Fibroblast of skin of back (primary cell): ENCODE measurements around the gene ZFYVE28.

Experiments used
- DNase-seq: peaks from one replicate; pipeline ENCODE4 v3.0.0-alpha.2; 2013

ZFYVE28 gene

DNA sequence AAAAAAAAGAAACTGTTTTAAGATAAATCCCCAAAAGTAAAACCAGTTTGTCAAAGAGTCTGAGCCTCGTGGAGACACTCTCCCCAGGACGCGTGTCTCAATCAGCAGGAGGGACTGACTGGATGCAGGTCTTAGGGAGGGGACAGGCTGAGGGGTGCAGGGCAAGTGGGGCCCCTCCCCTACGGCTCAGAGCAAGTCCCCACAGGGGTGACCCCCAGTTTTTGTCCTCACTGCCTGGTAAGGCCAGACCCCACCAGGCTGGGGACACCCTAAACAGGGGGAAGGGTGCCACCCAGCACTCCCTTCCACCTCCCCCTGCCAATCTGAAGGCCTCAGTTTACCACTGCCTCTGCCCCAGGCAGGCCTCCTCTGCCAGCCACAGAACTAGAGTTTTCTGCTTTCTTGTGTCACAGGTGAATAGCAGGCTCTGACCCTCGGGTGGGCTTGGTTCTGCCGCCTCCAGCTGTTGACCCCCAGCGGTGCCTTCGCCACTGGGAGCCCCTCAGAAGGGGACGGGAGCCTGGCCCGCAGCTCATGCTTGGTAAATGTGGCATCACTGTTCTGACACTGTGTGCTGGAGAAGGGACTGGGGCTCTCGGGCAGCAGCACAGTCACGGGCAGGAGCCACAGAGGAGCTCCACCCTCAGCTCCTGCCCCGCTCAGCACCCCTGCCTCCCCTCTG is 86.8 kb downstream of the ZFYVE28 start:
- DNase-seq, result no peak

DNA sequence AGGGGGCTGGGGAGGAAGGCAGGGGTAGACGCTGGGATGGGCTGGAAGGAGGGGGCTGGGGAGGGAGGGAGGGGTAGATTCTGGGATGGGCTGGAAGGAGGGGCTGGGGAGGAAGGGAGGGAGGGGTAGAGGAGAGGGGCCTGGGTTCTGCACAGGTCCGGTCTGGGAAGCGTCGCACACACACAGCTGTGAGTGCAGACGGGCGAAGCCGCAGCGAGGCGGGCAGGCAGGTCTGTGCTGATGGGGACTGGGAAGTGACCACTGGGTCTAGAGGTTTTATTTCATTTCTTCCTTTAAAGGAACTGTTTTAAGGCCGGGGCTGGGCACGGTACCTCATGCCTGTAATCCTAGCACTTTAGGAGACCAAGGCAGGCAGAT is 87.4 kb downstream of the ZFYVE28 start:
- DNase-seq, result no peak

- peak; percentile 89 for DNase-seq
Observed at GRCh38 chr4:2330091-2331042, 88.1 kb downstream of the ZFYVE28 start.

DNA sequence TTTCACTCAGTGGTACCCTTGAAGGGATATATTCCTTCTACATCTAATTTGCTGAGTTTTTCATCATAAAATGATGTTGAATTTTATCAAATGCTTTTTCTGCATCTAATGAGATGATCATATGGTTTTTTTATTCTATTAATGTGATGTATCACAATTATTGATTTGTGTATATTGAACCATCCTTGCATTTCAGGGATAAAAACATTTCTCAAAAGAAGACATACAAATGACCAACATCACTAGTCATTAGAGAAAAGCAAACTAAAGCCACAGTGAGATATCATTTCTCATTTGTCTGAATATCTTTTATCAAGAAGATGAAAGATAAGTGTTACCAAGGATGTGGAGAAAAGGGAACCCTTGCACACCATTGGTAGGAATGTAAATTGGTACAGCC is 90.9 kb downstream of the ZFYVE28 start:
- DNase-seq, result no peak

GRCh38 chr4:2324891-2325290 is 93.6 kb downstream of the ZFYVE28 start:
- DNase-seq, result no peak

DNA sequence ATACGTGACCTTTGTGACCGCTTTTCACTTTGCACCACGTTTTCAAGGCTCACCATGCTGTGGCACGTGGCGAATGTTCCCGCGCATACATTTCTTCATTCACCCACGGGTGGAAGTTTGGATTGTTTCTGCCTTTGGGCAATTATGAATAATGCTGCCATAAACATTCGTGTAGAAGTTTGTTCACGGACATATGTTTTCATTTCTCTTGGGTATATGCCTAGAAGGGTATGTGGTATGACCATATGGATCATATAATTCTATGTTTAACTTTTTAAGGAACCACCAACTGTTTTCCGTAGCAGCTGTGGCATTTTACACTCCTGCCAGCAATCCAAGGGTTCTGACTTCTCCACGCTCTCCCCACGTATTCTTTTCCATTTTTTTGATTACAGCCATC is 95.6 kb downstream of the ZFYVE28 start:
- peak; percentile 38 for DNase-seq

GRCh38 chr4:2322227-2322626 is 96.2 kb downstream of the ZFYVE28 start:
- DNase-seq, result no peak

DNA sequence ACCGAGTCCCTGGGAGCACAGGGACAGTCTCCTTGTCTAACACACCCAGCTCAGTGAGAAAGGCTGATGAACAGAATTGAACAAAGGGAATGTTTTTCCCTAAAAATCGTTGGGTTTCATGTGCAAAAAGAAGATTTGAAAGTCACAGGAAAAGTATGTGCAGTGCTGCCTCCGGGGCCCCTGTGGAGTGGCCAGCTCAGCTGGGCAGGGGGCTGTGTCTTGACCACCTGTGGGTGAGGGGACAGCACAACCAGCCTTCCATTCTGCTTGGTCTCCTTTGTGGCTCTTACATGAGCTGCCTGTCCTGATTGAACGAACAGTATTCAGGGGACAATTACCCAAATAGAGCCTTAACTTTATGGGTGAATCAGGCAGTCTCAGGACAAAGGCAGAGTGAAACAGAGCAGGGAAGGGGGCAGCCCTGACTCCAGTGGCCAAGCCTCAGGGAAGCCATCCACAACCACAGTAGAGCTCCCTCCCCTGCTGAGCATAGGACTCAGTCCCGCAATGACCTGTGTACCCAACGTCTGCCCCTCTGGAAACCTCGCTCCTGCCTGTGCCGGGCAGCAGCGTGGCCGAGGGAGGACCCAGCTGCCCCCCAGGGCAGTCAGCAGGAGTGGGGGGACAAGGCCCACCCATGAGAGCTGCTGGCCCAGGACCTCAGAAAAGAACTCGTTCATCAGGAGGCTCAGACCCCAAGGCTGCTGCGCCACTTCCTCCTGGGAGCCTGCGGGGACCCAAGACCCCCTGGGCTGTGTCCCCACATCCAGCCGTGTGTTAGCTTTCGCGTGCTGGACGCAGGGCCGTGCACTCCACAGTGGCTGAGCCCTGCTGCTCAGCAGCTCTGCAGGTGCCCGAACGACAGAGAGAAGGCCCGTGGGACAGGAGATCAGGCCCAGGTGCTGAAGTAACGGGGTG is 96.9 kb downstream of the ZFYVE28 start:
- no peak for DNase-seq

- DNase-seq, result no peak
Observed at GRCh38 chr4:2320746-2321145, 97.7 kb downstream of the ZFYVE28 start.

DNA sequence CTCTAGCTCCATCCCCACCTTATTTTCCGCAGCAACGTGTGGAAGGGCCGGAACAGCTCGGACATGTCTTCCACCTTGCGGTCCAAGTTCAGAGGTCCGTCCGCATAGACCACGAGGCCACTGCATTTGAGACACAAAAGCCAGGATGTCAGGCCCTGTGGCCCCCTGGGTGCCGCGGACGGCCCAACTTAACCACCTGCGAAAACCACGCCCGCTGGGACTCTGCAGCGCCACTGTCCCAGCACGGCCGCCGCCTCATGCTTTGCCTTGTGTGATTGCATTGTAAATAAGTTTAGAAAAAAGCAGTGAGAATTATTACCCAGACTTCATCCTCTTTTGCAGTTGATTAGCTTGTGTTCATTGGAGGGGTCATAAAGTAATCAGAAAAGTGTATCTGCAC is 98.3 kb downstream of the ZFYVE28 start:
- DNase-seq, result no peak

- DNase-seq, result no peak
Observed at GRCh38 chr4:2318885-2319284, 99.6 kb downstream of the ZFYVE28 start.

DNA sequence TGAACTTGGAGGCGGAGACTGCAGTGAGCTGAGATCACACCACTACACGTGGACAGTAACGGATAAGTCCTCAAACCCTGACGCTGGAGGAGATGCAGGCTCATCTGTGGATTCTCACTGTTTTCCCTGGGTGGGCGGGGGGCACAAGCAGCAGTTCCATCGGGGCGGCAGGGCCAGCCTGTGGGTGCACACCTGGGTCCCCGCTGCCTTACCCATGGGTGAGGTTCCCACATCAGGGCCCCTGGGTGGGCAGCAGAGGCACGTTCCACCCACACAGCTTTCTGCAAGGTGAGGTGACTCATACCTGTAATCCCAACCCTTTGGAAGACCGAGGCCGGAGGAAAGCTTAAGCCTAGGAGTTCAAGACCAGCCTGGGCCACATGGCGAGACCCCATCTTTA is 100.0 kb downstream of the ZFYVE28 start:
- DNase-seq, result no peak

DNA sequence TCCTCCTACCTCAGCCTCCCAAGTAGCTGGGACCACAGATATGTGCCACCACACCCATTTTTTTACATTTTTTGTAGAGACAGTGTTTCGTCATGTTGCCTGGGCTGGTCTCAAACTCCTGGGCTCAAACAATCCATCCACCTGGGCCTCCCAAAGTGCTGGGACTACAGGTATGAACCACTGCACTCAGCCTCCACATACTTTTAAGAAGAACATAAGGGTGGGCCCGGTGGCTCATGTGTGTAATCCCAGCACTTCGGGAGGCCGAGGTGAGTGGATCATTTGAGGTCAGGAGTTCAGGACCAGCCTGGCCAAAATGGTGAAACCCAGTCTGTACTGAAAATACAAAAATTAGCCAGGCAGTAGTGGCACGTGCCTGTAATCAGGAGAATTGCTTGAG is 105.1 kb downstream of the ZFYVE28 start:
- DNase-seq, result no peak

DNA sequence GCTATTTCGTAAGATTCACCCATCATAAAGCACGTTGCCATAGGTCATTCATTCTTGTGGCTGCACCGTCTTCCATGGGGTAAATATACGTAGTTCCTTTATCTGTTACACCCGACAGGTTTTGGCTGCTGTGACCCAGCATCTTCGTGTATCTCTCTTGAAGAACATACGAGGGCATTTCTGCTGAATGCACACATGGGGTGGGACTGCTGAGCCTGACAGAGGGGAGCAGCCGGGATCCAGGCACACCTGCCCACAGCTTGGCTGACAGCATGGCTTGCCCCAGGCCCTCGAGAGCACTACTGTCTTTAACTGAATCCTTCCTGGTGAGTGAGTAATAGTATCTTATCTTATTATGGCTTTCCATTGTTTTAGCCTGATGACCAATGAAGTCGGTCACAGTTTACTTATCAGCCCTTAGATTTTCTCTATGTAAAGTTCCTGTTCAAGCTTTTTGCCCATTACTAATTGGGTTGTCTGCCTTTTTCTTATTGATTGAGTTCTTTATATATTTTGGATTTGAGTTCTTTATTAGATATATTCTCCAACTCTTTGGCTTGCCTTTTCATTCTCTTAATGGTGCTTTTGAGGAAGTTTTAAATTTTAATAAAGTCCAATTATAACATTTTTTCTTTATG is 111.6 kb downstream of the ZFYVE28 start:
- DNase-seq, result no peak

GRCh38 chr4:2305766-2306501 is 112.5 kb downstream of the ZFYVE28 start:
- no peak for DNase-seq

GRCh38 chr4:2304877-2305561 is 113.4 kb downstream of the ZFYVE28 start:
- DNase-seq, result no peak

DNA sequence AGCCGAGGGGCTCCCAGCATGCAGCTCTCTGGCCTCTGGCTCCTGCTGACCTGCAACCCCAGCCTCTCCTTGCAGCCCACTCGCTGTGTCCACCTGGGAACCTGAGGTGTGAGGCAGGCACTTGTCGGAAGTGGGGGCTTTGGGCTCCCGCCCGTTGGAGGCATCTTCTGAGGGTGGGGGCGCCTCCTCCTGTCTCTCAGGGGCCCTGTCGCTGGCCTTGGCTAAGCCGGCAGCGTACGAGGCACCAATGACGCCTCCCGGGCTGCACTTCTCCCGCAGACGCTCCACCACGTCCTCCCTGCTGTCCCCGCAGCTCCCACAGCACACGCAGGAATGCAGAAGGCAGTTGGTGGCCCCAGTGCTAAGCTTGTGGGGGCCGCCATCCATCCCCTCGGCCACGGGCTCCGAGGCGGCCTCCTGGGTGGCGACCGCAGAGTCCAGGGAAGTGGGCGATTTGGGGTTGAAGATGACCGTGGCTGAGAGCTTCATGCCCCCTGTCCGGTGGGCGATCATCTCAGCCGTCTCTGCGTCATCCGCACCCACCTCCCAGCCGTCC is 114.0 kb downstream of the ZFYVE28 start:
- DNase-seq, result no peak

- DNase-seq, result no peak
Observed at GRCh38 chr4:2303686-2304320, 114.6 kb downstream of the ZFYVE28 start.

- no peak for DNase-seq
Observed at GRCh38 chr4:2303121-2303685, 115.2 kb downstream of the ZFYVE28 start.
